DND-41 (cell line): ENCODE results near the gene SOX2.

Experiments
- EZH2 ChIP-seq: IDR thresholded peaks from 3 replicates; pipeline ENCODE4 v1.6.1; 2012; ENCODE audit warnings: borderline replicate concordance, low read depth, mild to moderate bottlenecking, moderate library complexity, low read length, inconsistent platforms; ENCODE audit not compliant: severe bottlenecking
- TF ChIP-seq, protein P1 (sequence below): IDR thresholded peaks from 2 replicates; pipeline ENCODE4 v1.5.1; 2012; ENCODE audit warnings: borderline replicate concordance, low read length, moderate library complexity, mild to moderate bottlenecking; ENCODE audit not compliant: poor library complexity, severe bottlenecking; ENCODE audit errors: extremely low read depth

DNA sequence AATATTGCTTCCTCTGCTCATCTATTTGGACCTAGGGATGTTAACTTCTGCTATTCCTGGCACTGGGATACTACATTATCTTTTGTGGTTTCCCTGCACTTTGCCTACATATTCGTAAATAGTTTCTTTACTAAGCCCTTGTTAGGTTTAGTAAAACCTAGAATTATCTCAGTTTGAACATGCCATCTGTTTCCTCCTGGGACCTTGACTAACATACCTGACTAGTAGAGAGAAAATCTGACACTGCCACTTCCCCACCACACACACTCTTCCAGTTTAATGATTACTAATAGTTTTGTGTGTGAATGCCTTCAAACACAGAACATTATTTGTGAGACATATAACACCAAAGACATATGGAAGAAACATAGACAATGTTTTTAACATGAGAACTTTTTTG is 28.2 kb upstream of the SOX2 start:
- TF ChIP-seq, protein P1, sequence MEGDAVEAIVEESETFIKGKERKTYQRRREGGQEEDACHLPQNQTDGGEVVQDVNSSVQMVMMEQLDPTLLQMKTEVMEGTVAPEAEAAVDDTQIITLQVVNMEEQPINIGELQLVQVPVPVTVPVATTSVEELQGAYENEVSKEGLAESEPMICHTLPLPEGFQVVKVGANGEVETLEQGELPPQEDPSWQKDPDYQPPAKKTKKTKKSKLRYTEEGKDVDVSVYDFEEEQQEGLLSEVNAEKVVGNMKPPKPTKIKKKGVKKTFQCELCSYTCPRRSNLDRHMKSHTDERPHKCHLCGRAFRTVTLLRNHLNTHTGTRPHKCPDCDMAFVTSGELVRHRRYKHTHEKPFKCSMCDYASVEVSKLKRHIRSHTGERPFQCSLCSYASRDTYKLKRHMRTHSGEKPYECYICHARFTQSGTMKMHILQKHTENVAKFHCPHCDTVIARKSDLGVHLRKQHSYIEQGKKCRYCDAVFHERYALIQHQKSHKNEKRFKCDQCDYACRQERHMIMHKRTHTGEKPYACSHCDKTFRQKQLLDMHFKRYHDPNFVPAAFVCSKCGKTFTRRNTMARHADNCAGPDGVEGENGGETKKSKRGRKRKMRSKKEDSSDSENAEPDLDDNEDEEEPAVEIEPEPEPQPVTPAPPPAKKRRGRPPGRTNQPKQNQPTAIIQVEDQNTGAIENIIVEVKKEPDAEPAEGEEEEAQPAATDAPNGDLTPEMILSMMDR: no peak
- TF ChIP-seq EZH2: no peak
